HG03097 (cell line): ENCODE measurements around the gene ZNF385D.

Experiments used
- ATAC-seq: cut with Tn5 transposase; IDR thresholded peaks from one replicate; pipeline ENCODE4 v1.9.1; 2021; ENCODE audit not compliant: unreplicated experiment, low FRiP score

Gene ZNF385D

GRCh38 chr3:21620511-21621155 is 130.4 kb downstream of the ZNF385D start:
- no peak for ATAC-seq

DNA sequence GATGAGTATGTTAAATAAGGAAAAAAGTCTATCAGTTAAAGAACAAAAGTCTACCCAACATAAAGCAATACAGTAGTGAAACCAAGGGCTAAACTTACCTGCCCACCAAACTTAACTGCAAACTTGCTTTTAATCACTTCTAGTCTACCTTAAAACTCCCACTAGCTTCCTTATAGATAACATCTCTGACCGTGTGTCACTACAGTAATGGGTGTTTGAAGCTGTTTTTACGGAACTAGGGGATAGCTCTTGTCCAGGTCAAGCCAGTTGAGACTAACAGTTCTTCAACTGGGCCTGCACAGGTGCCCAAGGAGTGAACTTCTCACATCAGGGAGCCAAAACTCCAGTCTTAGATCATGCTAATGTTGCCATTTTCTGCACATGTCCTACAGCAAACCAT is 132.3 kb downstream of the ZNF385D start:
- ATAC-seq, result no peak

- ATAC-seq, result no peak
These were observed 137.5 kb downstream of the ZNF385D start for GRCh38 chr3:21613372-21614070.

DNA sequence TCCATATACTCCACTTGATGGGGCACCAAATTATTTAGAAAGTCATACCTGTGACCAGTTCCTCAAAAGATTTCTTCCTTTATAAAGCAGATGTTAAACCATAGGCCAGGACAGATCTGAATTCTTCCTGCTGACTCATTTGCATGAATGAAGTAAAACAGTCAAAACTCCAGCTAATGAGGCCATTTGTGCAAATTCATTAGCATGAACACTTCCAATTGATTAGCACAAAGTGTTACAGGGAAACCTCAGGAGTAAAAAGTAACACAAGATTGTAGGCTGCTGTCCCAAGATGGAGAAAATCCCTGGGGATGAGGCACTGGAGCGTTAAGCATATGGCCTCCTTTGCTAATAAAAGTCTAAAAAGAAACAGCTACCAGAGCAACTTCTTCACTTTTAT is 149.8 kb downstream of the ZNF385D start:
- ATAC-seq, result no peak

- ATAC-seq, result no peak
These were observed 151.1 kb downstream of the ZNF385D start for GRCh38 chr3:21599890-21600289.

- ATAC-seq, result no peak
These were observed 158.2 kb downstream of the ZNF385D start for GRCh38 chr3:21592828-21593227.

GRCh38 chr3:21587894-21588293 is 163.1 kb downstream of the ZNF385D start:
- ATAC-seq, result no peak

DNA sequence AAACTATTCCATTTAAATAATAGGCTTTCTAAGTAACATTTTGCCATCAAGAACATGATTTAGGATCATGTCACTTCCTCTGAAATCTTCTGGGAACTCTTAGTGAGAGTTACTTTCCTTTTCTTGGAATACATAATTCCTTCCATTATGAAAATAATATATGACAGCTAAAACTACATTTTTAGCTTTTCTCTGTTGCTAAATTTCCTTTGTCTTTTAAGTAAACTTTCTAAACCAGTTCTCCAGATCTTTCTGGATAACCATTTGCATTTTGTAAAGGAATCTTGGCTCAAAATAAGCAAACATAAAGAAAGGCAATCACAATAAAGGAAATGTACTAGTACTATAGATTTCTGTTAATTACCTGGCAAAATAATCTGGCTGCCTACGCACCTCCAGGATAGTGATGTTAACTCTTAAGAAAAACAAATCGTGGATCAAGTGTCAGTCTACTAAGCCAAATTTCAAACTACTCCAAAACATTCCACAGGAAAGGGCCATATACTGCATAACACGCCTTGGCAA is 165.7 kb downstream of the ZNF385D start:
- no peak for ATAC-seq

- no peak for ATAC-seq
These were observed 177.7 kb downstream of the ZNF385D start for GRCh38 chr3:21573291-21573690.

- ATAC-seq, result no peak
These were observed 186.5 kb downstream of the ZNF385D start for GRCh38 chr3:21564531-21564930.

- no peak for ATAC-seq
These were observed 188.8 kb downstream of the ZNF385D start for GRCh38 chr3:21562243-21562642.

- ATAC-seq, result no peak
These were observed 189.5 kb downstream of the ZNF385D start for GRCh38 chr3:21561472-21561871.

GRCh38 chr3:21551019-21551418 is 200.0 kb downstream of the ZNF385D start:
- ATAC-seq, result no peak

DNA sequence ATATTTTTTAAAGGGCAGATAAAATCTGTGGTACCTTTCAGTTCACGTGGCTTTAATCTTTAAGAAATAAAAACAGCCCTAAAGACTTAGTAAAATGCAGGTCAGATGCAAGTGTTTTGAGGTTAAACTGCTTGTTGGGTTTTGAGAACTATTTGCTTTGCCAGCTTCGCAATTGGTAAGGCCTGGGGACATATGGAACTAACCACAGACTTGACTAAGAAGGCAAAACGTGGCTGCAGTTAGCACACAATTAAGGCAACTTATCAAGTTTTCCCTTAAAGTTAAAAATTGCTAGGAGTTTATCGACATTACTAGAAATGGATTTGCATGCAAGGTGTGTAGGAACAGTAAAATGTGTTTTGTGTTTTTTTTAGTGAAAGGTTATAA is 206.9 kb downstream of the ZNF385D start:
- no peak for ATAC-seq

GRCh38 chr3:21543380-21544075 is 207.5 kb downstream of the ZNF385D start:
- no peak for ATAC-seq

- no peak for ATAC-seq
These were observed 208.2 kb downstream of the ZNF385D start for GRCh38 chr3:21542656-21543379.

DNA sequence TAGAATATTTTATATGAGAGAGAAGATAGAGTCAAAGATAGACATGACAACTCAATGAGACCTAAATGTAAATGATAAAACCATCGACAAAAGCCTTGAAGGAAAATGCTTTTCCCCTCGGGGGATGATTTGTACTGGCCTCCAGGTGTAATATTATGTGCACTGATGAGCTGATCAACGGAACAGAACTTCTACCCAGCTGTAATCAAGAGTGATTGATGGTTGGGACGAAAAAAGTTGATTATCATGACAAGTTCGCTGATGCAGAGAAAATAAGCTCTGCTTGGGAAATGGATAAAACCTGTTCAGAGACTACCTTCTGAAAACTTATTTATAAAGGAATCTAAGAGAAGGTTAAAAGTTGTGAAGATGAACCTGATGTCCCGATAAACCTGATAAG is 210.7 kb downstream of the ZNF385D start:
- no peak for ATAC-seq

DNA sequence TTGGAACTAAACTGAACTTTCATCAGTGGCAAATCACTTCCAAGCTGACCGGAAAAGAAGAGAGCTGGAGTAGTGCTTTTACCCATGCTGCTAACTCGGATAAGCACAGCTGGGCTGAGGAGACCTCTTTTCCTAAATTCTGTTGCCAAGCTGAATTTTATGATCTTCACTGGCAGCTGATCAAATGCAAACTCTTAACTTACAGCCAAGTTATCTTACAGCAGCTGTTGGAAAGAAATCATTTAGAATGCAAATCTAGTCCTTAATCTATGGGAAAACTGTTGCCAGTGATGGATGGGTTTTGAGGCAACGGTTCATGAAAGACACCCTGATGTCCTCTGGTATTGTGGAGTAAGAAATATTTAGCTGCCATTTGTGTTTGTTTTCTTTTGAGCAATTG is 216.5 kb downstream of the ZNF385D start:
- no peak for ATAC-seq

GRCh38 chr3:21533002-21533401 is 218.0 kb downstream of the ZNF385D start:
- ATAC-seq, result no peak

DNA sequence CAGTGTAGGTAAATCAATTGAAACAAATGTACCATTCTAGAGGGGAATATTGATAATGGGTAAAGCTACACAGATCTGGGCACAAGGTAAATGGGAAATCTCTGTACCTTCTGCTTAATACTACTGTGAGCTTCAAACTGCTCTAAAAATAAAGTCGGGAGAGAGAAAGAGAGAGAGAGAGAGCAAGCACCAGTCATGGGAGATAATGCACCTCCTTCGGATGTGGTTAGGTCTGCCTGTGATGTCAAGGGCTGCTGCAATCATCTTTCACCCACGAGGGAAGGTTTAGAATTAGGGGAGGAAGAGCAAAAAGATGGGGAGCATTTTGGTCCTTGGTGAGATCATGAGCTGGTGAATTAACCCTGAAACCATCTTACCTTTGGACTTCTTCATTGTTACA is 219.1 kb downstream of the ZNF385D start:
- no peak for ATAC-seq
